ENCODE results near the gene P4HA1.

Gene P4HA1

GRCh38 chr10:73093922-73094850 is 2.5 kb downstream of the P4HA1 start:
- no peak for DNase-seq

DNA sequence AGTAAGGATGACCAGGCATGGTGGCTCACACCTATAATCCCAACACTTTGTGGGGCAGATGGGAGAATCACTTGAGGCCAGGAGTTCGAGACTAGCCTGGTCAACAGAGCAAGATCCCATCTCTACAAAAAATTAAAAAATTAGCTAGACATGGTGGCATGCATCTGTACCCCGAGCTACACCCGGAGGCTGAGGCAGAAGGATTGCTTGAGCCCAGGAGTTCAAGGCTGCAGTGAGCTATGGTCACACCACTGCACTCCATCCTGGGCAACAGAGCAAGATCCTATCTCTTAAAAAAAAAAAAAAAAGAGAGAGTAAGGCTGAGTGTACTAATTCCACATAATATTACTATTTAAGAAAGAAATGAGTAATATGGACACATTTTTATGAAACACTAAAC is 3.8 kb downstream of the P4HA1 start:
- DNase-seq = no peak

DNA sequence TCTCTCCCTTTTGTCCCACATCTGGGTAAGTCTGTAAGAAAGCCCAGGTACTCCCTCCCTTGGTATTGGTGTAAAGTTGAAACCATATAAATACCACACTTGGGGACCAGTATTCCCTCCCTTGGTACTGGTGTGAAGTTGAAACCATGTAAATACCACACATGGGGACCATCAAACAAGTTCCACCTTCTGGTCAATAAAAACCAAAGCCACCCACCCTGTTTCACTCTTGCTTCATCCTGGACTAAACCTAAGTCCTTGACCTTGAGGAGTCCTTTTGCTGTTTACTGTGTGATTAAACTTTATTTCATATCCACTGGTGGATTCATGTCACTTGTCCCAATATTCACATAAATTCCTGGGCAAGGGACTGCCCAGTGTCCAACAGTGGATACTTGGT is 8.4 kb downstream of the P4HA1 start:
- no peak for DNase-seq

GRCh38 chr10:73086816-73087215 is 9.8 kb downstream of the P4HA1 start:
- DNase-seq = no peak

DNA sequence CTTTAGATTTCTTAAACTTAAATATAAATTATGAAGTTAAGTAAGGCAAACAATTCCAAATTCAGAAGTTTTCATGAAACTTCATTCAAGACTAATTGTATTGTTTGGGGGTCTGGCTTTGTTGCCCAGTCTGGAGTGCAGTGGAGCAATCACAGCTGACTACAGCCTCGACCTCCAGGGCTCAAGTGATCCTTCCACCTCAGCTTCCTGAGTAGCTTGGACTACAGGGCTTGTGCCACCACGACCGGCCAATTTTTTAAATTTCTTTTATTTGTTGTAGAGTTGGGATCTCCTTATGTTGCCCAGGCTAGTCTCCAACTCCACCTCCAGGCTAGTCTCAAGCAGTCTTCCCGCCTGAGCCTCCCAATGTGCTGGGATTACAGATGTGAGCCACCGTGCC is 12.5 kb downstream of the P4HA1 start:
- DNase-seq = no peak

GRCh38 chr10:73083221-73083620 is 13.4 kb downstream of the P4HA1 start:
- DNase-seq = no peak

GRCh38 chr10:73079779-73080541 is 16.7 kb downstream of the P4HA1 start:
- DNase-seq = no peak

DNA sequence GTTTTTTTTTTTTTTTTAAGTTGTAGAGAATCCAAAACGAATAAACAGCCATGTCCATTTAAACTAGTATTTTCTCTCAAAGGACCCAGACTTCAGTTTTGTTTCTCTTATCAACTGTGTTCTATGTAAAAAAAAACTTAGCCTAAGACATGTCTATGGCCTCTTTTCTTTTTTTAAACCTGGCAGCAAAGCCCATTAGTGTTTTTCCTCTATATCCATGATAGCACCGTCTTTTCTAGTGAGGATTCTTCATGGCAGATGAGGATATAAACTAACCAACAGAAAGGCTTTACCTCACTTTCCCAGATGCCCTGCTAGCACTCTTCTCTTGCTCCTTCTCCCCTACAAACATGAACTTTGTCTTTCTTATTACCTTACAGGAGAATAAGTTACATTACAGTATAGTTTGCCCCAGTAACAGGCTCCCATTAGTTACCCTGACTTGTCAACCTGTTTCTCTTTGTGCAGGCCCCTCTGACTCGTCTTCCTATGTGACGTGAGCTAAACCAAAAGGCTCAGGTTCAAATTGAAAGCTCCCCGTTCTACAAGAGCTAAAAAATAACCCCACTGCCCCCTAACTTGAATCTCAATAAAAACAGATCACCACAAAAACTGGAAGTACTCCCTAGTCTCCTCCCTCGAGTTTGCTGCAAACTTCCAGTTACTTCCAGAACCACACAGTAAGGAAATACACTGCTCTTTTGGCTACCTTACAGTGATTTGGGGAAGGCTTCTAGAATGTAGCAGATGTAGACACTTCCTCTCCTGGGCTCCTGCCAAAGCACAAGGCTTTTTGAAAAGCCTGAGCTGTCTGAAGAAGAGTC is 20.1 kb downstream of the P4HA1 start:
- DNase-seq = no peak

GRCh38 chr10:73075829-73076228 is 20.8 kb downstream of the P4HA1 start:
- DNase-seq = no peak

DNA sequence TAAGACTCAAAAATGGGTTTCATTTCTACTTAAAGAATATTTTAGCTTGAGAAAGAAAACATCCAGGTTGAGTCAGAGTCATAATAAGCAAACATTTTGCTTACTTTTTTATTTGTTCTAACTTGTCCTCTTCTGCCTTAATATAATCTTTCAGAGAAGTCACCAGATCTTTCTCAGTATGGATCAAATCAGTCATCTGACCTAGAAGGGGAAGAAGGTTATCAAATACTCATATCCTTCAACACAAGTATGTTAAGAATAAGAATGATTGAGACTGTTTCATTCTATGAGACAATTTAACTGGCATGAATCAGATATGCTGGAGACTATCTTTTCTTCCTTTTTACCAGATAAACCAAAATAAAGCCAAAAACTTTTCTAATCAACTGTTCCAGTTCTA is 23.0 kb downstream of the P4HA1 start:
- DNase-seq = no peak

- DNase-seq = no peak
These were observed 31.2 kb downstream of the P4HA1 start for GRCh38 chr10:73065441-73065840.

- DNase-seq = no peak
These were observed 34.9 kb downstream of the P4HA1 start for GRCh38 chr10:73061743-73062142.

GRCh38 chr10:73060738-73061635 is 35.7 kb downstream of the P4HA1 start:
- no peak for DNase-seq

GRCh38 chr10:73060173-73060572 is 36.5 kb downstream of the P4HA1 start:
- no peak for DNase-seq

GRCh38 chr10:73058057-73058591 is 38.5 kb downstream of the P4HA1 start:
- no peak for DNase-seq

DNA sequence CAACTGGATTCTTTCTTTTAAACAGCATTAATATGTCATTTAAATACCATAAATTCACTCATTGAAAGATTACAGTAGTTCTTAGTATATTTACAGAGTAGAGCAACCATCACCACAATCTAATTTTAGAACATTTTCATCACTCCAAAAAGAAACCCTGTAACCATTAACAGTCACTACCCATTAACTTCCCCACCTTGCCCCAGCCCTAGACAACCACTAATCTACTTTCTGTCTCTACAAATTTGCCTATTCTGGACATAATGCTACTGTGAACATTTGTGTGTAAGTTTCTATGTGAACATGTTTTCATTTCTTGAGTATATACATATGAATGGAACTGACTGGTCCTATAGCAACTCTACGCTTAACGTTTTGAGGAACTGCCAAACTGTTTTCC is 42.4 kb downstream of the P4HA1 start:
- DNase-seq = no peak

GRCh38 chr10:73053275-73053674 is 43.4 kb downstream of the P4HA1 start:
- no peak for DNase-seq

- DNase-seq = no peak
These were observed 52.0 kb downstream of the P4HA1 start for GRCh38 chr10:73044378-73045285.

DNA sequence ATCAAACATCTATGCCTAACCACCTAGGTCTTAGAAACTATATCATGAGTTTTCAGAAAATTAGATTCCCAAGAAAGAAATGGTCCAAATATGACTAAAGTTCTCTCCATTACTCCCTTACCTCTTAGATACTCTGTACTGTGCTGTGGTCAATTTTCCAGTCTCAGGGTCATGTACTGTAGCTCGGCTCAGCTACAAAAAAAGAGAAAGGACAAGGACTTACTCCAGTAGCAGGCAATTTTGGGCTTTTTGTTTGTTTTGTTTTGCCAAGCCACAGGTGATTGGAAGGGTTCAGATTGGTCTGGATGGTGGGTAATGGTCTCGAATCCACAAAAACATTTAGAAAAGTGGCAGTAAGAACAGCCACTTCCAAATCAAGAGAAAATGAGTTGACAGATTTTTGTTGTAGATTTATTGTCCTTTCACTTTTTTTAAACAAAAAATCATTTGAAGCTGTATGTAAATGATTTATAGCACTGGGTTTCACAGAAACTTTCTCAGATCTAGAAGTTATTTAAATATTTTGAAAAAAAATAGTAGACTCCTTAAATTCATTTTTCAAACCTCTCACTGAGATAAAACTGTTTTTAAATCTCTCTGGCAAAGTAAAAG is 52.8 kb downstream of the P4HA1 start:
- no peak for DNase-seq

GRCh38 chr10:73043319-73043718 is 53.3 kb downstream of the P4HA1 start:
- no peak for DNase-seq

Data from activated CD4-positive, alpha-beta T cell treated with anti-CD3 and anti-CD28 coated beads for 1 hour (primary cell).